GF-D8 (cell line): ENCODE data around the gene ALOX12B.
A peak's percentile ranks its signal among the peaks of the same experiment; 100 is the strongest.
"Not testable (repeated sequence)": the region's sequence is repeated elsewhere in the genome, so short reads cannot be mapped to it uniquely, and the experiment has no call there.

ENCODE experiments used
- DNase-seq: peaks from one replicate; lab custom pipeline; 2025; lab: John Stamatoyannopoulos, UW

ALOX12B gene

GRCh38 chr17:8082292-8082691 is 5.2 kb downstream of the ALOX12B start:
- no peak for DNase-seq

- DNase-seq: no peak
These were observed 5.6 kb downstream of the ALOX12B start for GRCh38 chr17:8081876-8082275.

GRCh38 chr17:8080799-8081219 is 6.7 kb downstream of the ALOX12B start:
- DNase-seq: no peak

GRCh38 chr17:8080208-8080798 is 7.2 kb downstream of the ALOX12B start:
- DNase-seq: no peak

GRCh38 chr17:8079291-8080207 is 8.0 kb downstream of the ALOX12B start:
- no peak for DNase-seq

- not testable (repeated sequence) for DNase-seq
These were observed 9.6 kb downstream of the ALOX12B start for GRCh38 chr17:8077939-8078338.

GRCh38 chr17:8076502-8077266 is 10.8 kb downstream of the ALOX12B start:
- DNase-seq: no peak

- DNase-seq: no peak
These were observed 11.8 kb downstream of the ALOX12B start for GRCh38 chr17:8075574-8076342.

GRCh38 chr17:8075081-8075480 is 12.4 kb downstream of the ALOX12B start:
- no peak for DNase-seq

- no peak for DNase-seq
These were observed 13.0 kb downstream of the ALOX12B start for GRCh38 chr17:8074554-8074953.

- no peak for DNase-seq
These were observed 13.7 kb downstream of the ALOX12B start for GRCh38 chr17:8073627-8074484.

GRCh38 chr17:8072729-8073461 is 14.6 kb downstream of the ALOX12B start:
- no peak for DNase-seq

- no peak for DNase-seq
These were observed 15.2 kb downstream of the ALOX12B start for GRCh38 chr17:8072341-8072728.

- DNase-seq: no peak
These were observed 16.0 kb downstream of the ALOX12B start for GRCh38 chr17:8071496-8071895.

- DNase-seq: no peak
These were observed 18.0 kb downstream of the ALOX12B start for GRCh38 chr17:8069587-8069860.

- DNase-seq: peak; percentile 2
These were observed 18.6 kb downstream of the ALOX12B start for GRCh38 chr17:8068736-8069586.

GRCh38 chr17:8067806-8068205 is 19.7 kb downstream of the ALOX12B start:
- DNase-seq: no peak

- DNase-seq: no peak
These were observed 20.4 kb downstream of the ALOX12B start for GRCh38 chr17:8066841-8067775.
